C4-2B (cell line): Measurements from ENCODE around the gene CTNNA2.

ENCODE experiments used
- ZFX ChIP-seq: fragments of 450-650 bp; IDR thresholded peaks from 2 replicates; pipeline ENCODE4 v1.6.1; 2017
- TF ChIP-seq, protein P1 (sequence below): fragments of 450-650 bp; conservative IDR thresholded peaks from 2 replicates; pipeline ENCODE4 v1.5.1; 2017; ENCODE audit warnings: mild to moderate bottlenecking

- TF ChIP-seq, protein P1, sequence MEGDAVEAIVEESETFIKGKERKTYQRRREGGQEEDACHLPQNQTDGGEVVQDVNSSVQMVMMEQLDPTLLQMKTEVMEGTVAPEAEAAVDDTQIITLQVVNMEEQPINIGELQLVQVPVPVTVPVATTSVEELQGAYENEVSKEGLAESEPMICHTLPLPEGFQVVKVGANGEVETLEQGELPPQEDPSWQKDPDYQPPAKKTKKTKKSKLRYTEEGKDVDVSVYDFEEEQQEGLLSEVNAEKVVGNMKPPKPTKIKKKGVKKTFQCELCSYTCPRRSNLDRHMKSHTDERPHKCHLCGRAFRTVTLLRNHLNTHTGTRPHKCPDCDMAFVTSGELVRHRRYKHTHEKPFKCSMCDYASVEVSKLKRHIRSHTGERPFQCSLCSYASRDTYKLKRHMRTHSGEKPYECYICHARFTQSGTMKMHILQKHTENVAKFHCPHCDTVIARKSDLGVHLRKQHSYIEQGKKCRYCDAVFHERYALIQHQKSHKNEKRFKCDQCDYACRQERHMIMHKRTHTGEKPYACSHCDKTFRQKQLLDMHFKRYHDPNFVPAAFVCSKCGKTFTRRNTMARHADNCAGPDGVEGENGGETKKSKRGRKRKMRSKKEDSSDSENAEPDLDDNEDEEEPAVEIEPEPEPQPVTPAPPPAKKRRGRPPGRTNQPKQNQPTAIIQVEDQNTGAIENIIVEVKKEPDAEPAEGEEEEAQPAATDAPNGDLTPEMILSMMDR: no peak
- no peak for TF ChIP-seq ZFX
Measured at GRCh38 chr2:79835911-79836310, 323.1 kb downstream of the CTNNA2 start.
